Adipose tissue (tissue), 3 donors: ENCODE measurements around the gene CNTN4. TPM values are rescaled to one million over a fixed set of nuclear protein-coding genes. Genes with fewer than 3 reads are reported as not detected.
"Not testable (repeated sequence)": the region's sequence is repeated elsewhere in the genome, so short reads cannot be mapped to it uniquely, and the experiment has no call there.

ENCODE experiments used
- H3K27ac ChIP-seq: one replicate; pipeline ENCODE4 v1.5.1; 2013; ENCODE audit warnings: low read depth, low read length
- WGBS, 3 donors: extraction: QIAGEN DNeasy Blood & Tissue Kit; methylation state at CpG; one replicate each; pipeline ENCODE4 v1.1.7; 2013; 5-methylcytosine and 5-hydroxymethylcytosine counted together
- polyA plus RNA-seq, 3 donors: library from polyadenylated mRNA; stranded (reverse); fragments of 200-250 nt; gene quantifications; one replicate each; pipeline ENCODE4 v1.2.3, GENCODE V29; 2013
- donor health status: healthy with polysubstance abuse.
- donor health status: Bipolar disorder and iron deficiency.
- donor health status: healthy.

CNTN4 gene
- polyA plus RNA-seq, result 1 to 10 TPM; 1.0 to 5.2 (median 1.7) TPM

DNA sequence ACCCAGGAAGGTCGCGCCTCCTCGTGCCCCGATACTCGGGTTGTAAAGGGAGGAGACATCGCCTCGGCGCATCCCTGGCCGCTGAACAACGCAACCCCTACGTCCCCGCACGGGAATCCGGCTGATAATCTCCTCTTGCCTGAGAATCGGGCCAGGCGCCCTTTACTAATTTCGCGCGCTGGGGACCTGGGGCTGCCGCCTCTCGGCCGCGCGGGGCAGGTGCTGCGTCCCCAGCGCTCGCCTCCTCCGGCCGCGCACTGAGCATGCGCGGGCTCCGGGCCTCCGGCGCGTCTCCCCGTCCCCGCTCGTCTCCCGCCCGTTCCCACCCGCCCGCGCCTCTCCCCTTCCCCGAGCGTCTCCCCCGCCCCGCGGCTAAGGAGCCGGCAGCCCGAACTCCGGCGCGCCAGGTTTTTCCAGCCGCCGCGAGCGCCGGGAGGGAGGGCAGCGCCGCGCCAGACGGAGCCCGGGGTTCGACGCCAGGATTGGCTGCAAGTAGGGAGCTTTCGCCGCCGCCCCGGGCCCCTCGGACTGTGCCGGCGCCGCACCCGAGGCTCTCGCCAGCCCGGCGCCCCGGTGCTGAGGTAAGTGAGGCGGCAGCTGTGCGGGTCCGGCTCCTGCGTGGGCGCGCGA is at the start of gene CNTN4:
Gene CNTN4 (plus strand): TSS at position 469 of the 630 bp plus-strand sequence.
- WGBS, 3 donors, result 0 to 1% (median 1%) methylated on average over 64 to 86 of the region's 86 CpGs
- H3K27ac ChIP-seq, result no peak within 1 kb of the TSS

DNA sequence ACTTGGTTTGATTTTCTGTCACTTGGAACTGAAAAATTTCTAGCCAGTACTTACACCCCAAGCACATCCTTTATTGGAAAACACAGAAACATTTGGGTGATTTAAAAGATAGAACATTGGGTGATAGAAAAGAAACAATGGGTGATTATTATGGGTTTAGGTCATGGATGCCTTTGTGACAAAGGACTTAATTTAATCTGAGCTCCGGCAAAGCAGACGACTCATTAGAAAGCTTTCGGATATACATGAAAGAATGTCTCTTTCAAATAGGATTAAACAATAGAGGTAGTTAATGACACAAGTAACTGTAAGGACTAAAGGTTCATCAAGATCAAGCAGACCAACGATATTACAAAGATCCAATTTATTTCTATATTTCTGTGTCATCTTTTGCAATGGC is 37.3 kb upstream of the CNTN4 start:
- WGBS, 3 donors, result 88 to 93% (median 88%) methylated on average over 4 of the region's 4 CpGs
- H3K27ac ChIP-seq, result no peak overlapping the region

DNA sequence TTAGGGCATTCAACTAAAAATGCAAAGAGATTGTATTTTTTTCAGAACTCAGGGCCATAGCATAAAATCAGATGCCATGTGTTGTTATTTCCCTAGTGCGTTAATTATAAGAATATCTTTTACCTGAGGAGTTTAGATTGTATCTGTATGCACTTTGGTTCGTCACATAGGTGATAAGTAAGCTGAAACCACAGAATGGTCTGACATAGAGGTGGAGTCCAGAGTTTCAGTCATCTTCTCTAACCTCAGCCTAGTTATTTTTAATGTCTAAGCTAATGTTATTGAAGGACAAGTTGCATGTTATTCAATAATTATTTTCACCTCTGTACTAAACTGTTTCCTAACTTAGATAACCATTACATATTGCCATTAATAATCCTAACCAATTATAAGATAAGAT is 27.1 kb upstream of the CNTN4 start:
- no peak overlapping the region for H3K27ac ChIP-seq
- 58 to 84% (median 78%) methylated on average over 2 of the region's 2 CpGs for WGBS, 3 donors

DNA sequence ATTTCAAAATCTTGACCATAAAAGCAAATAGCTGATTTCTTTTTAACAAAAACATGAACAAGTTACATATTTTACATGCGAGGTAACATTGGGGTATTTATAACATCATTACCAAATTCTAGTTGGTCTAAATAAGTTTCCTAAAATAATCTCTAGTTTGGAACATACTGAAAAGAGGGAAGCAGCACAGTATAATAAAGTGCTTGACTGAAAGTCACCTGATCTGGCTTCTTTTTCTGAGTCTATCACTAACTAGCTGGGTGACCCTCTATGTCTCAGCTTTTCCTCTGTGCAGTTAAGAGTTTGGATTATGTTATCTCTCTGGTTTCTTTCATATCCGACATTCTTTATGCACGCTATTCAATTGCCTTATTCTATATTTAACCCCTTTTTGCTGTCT is 19.8 kb upstream of the CNTN4 start:
- 53 to 63% (median 56%) methylated on average over 3 of the region's 3 CpGs for WGBS, 3 donors
- no peak overlapping the region for H3K27ac ChIP-seq

DNA sequence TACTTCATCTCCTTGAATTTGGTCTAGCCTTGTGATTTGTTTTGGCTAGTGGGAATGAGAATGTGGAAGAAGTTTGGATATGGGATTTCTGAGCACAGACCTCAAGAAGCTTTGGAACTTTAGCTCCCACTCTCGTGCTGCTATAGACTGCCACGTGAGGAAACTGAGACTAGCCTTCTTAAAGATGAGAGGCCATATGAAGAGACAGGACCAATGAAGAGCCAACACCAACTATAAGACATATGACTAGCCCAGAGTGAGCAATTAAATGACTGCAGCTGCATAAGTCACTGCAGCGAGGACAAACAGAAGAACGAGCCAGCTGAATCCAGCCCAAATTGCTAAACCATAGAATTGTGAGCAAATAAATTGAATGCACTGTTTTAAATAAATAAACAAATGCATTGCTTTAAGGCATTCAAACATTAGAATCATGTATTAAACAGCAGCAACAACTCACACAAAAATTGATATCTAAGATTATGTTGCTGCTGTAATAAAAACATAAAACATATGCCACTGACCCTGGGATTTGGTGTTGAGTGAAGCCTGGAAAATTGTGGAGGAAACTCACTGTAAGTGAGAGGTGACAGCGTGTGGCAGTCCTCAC is 15.7 kb upstream of the CNTN4 start:
- H3K27ac ChIP-seq, result no peak overlapping the region
- WGBS, 3 donors, result 71 to 85% (median 77%) methylated on average over 5 of the region's 5 CpGs

DNA sequence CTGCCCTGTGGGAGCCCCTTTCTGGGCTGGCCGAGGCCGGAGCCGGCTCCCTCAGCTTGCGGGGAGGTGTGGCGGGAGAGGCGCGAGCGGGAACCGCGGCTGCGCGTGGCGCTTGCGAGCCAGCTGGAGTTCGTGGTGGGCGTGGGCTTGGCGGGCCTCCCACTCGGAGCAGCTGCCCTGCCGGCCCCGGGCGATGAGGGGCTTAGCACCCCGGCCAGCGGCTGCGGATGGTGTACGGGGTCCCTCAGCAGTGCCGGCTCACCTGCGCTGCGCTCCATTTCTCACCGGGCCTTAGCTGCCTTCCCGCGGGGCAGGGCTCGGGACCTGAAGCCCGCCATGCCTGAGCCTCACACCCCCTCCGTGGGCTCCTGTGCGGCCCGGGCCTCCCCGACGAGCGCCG is 15.1 kb upstream of the CNTN4 start:
- H3K27ac ChIP-seq, result not testable (repeated sequence)
- 91 to 96% (median 95%) methylated on average over 16 to 40 of the region's 40 CpGs for WGBS, 3 donors

DNA sequence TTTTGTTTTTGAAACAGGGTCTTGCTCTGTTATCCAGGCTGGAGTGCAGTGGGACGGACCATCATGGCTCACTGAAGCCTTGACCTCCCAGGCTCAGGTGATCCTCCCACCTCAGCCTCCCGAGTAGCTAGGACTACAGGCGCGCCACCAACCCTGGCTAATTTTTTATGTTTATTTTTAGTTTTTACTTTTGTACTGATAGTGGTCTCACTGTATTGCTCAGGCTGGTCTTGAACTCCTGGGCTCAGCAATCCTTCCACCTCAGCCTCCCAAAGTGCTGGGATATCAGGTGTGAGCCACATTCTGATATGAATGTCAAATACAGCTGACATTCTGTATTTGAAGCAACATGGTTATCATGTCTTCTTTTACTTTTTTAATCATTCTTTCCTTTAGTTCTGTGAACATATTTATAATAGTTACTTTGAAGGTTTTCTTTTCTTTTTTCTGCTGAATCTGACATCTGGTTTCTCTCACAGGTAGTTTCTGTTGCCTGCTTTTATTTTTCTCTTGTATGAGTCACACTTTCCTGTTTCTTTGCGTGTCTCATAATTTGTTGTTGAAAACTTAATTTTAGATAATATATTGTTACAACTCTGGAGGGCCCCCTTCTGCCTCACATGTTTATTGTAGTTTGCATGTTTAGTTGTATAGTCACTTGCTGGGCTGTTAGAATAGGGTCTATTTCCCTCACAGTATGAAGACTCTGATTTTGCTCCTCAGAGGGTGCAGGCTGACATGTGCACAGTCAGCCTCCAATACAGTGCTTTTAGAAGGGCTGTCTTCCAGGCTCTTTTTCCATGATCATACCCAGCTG is 8.4 kb upstream of the CNTN4 start:
- H3K27ac ChIP-seq, result no peak overlapping the region
- 76 to 85% (median 83%) methylated on average over 5 of the region's 5 CpGs for WGBS, 3 donors

DNA sequence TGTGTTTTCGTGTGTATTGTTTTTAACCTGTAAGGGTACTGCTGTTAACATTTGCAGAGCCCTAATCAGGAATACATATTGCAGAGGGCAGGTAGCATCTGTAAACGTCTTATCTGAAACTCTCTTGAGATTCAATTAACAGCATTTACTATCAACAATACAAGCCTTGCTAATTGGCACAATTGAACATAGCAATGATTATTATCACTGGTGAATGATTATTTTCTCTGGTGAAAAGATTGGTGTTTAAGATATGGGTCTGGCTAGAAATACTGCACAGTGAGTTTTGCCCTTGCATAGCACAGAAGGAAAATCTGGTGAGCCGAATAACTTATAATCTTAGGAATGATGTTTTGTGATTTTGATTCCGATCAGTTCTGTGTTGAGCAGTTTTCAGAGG is 5.9 kb upstream of the CNTN4 start:
- WGBS, 3 donors, result 61 to 75% (median 61%) methylated on average over 4 of the region's 4 CpGs
- no peak overlapping the region for H3K27ac ChIP-seq

DNA sequence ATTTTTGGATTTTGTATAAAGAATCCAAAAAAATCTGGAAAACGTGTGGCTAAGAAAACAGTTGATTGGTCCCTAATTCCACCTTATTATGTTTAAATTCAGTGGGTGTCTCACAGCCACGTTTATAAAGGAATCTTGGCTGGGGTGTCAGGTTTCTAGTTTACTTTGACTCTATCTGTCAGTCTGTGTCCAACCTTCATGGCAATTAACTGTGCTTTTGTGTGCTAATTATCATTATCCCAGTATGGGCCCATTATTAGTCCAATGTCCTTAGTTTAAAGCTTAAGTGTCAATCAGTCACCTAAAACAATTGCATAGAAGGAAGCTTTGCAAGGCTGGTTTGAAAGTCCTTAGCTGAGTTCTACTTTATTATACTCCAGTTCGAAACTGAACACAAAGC is 3.7 kb upstream of the CNTN4 start:
- no peak overlapping the region for H3K27ac ChIP-seq
- WGBS, 3 donors, result 40 to 67% (median 63%) methylated on average over 3 of the region's 3 CpGs

DNA sequence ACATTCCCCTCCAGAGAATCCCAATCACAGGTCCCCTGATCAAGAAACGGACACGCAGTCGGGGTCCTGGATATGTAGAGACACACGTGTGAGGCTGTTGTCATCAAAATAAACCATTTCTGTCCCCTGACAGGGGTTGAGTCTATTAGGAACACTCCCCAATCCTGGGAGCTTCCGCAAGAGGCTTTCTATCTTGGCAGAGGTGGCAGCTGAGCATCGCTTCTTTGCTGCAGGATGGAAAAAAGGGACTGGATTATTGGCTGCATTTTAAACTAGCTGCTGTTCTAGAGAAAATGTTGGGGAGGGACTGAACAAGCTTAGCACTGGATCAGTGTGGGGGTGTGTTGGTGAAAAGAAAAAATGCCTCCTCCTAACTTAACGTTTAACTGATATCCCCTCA is 2.5 kb upstream of the CNTN4 start:
- 6 to 12% (median 11%) methylated on average over 7 of the region's 7 CpGs for WGBS, 3 donors
- H3K27ac ChIP-seq, result no peak overlapping the region

DNA sequence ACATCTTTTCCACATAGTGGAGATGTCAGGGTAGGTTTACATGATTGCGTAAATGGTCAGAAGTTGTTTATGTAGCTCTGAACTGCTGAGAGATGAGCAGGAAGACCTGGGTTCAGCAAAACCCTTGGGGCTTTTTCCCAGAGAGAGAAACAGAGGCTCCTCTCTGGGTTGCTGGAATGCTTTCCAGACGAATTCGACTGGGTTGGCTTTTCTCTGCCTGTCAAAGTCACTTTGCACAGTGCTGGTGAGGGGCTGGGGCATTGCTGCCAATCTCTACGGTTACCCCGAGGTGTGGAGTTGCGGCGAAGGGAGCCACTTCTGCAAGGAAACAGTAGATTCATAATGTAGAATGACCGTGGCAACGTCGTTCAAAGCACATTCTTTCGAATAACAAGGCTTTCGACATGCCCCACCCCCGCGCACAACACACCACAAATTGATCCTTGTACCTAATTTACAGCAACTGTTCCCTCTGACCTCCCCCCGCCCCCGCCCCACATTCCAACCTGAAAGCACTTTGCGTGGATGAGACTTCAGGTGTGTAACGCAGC is 950 bp upstream of the CNTN4 start:
- no peak overlapping the region for H3K27ac ChIP-seq
- 3 to 9% (median 8%) methylated on average over 18 of the region's 18 CpGs for WGBS, 3 donors

DNA sequence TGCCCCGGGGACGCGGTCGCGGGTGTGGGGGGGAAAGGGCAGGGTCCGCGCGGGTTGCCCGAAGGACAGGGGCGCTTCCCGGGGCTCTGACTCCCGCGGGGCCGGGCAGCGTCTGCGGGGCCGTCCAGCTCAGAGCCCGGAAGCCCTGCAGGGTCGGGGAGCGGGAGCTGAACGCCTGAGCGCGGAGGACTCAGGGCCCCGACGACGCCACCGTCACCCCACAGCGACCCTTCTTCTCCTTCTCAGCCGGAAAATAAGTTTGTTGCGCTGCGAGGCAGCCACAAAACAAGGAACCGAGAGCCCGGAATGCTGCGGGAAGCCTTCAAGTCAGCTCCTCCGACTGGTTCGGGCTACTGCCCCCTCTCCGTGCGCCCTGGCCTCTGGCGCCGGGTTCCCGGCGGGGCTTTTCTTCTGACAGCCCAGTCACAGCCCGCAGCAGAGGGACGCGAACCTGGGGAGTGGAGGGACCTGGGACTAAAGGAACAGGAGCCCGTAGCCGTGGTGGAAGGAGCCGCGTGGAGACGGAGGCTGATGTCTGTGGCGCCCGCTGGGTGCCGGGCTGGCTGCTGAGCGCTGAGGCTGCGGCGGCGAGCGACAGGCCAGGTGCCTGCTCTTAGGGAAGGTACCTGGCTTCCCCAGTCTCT is 484 bp downstream of the CNTN4 start:
- 0 to 1% (median 1%) methylated on average over 52 to 58 of the region's 58 CpGs for WGBS, 3 donors

DNA sequence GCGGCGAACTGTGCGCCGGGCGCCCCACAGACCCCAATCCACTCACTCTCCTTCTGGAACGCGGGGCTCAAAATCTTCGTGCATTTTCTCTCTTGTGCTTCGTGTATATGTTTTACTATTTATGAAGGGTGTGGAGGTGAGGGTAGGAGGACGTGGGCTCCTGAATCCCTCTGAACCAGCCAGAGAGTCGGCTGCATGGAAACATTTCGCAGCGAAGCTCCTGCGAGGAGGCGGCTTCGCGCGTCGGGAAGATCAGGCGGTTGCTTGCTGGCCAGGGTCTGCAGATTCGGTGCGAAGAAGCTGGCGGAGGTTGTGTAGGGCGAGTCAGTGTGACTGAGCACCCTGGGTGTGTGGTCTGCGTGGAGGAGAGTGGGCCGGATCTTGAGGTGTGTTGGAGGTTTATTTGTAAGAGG is 1.1 kb downstream of the CNTN4 start:
- H3K27ac ChIP-seq, result no peak overlapping the region
- WGBS, 3 donors, result 1 to 5% (median 4%) methylated on average over 26 of the region's 26 CpGs

More for the DNA sequence above, 484 bp downstream of the CNTN4 start:
- no peak overlapping the region for H3K27ac ChIP-seq

DNA sequence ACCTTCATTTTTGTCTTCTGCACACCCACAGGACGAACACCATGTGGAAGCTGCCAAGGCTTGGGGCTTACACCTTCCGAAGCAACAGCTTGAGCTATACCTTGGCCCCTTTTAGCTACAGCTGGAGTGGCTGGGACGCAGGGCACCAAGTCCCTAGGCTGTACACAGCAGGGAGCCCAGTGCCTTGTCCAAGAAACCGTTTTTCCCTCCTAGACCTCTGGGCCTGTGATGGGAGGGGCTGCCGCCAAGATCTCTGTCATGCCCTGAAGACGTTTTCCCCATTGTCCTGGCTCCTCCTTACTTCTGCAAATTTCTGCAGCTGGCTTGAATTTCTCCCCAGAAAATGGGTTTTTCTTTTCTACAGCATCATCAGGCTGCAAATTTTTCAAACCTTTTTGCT is 7.8 kb downstream of the CNTN4 start:
- WGBS, 3 donors, result 66 to 73% (median 66%) methylated on average over 6 of the region's 6 CpGs
- no peak overlapping the region for H3K27ac ChIP-seq

DNA sequence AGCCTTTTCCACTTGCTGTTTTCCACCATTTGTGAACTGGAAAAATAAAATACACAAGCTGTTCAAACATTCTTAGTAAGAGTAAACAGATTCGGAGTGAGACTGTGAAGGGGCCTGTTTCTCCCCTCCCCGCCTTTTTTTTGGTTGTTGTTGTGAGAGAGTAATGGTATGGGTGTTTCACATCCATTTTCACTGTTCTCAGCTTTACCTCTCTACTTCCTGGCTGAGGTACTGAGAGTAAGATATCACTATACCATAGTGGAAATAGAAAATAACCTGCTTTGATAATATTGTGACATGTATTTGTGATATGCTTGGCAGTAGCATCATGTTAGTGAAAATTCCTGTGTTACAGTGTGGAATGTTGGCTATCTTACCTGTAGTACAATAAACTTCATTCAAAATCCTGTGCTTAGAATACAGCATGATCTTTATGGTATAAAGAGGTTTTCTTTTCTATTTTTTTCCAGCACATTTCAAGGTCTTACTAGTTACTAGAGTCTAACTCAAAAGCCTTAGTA is 12.0 kb downstream of the CNTN4 start:
- no peak overlapping the region for H3K27ac ChIP-seq
- WGBS, 3 donors, result 32 to 88% (median 82%) methylated on average over 2 of the region's 2 CpGs

DNA sequence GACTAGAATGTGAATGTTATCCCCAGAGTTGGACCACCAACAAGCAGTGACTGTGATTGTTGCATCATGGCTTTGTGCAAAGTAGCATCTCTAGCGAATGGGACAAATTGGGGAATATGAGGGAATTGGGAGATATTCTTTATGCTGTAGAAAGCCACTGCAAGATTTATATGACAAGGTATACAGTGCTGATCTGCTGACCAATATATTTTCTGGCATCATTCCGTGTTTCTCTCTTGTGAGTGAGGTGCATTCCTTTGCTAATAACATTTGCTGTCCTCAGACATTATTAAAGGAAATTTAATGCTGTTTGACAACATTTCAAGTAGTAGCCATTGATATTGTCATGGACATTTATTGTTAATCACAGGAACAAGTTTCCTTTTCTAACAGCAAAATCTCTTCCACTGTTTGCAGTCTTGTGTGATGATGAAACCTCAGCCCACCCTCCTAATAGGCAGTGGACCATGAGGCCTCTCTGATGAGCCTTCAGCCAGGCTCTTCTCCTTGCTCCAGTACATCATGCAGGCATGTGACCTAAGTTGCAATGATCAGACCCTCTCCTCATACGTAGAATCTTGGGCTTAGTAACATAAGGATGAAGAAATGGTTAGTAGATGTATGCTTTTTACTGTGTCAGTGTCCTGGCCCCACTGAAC is 16.1 kb downstream of the CNTN4 start:
- WGBS, 3 donors, result 72 to 82% (median 81%) methylated on average over 3 of the region's 3 CpGs
- no peak overlapping the region for H3K27ac ChIP-seq

DNA sequence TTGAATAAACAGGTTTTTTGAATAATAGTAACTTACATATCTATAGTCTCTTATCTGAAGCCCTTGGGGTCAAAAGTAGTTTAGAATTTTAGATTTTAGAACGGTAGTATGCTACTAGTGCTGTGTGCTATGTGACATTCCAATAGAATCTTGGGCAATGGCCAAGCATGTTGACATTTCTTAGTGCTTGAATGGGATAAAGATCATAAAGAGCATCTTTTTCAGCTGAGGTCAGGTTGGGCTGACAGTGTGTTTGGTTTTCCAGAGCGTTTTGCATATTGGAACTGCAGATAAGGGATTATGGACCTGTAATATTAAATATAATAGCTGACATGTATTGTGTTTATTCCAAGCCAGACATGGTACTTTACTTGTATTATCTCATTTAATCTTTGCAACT is 32.1 kb downstream of the CNTN4 start:
- WGBS, 3 donors, result 30 to 54% (median 42%) methylated on average over 2 of the region's 2 CpGs
- H3K27ac ChIP-seq, result no peak overlapping the region

DNA sequence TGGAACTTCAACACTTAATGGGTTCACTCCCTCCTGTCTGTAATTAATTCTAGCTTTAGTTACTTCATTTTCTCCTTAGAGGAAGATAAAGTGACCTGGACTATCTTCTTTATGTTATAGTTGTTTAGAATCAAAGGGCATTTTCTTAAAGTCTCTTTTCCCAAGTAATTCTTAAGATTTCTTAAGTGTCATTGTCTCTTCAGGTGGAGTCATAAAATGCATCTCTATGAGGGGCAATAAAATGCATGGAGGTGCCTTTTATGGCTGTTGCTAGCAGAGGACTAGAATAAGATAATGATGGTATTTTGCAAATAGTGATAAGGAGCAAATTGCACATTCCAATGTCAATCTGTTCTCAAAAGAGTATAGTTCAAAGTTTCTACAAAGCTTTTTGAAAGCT is 34.5 kb downstream of the CNTN4 start:
- no peak overlapping the region for H3K27ac ChIP-seq
